Retinal pigment epithelial cell (primary cell): ENCODE measurements around the gene ARHGAP10.

ENCODE experiments used
- DNase-seq: peaks from one replicate; pipeline ENCODE4 v3.0.0-alpha.2; 2010; ENCODE audit warnings: low read depth
- H3K4me3 ChIP-seq: 2 replicates; pipeline ENCODE4 v1.5.1; 2011; ENCODE audit warnings: mild to moderate bottlenecking, low read length, control low read depth, moderate library complexity
- CTCF ChIP-seq: conservative IDR thresholded peaks from 2 replicates; pipeline ENCODE4 v1.5.1; 2011; ENCODE audit warnings: low read depth, low read length, control low read depth, inconsistent platforms

Gene ARHGAP10

GRCh38 chr4:147782087-147782781, 50.3 kb downstream of the ARHGAP10 start:
- DNase-seq = no peak
- H3K4me3 ChIP-seq = no peak overlapping the region
- TF ChIP-seq CTCF = no peak

- H3K4me3 ChIP-seq = no peak overlapping the region
Measured at GRCh38 chr4:147785129-147785528, 53.2 kb downstream of the ARHGAP10 start.

GRCh38 chr4:147786031-147786430, 54.1 kb downstream of the ARHGAP10 start:
- no peak for DNase-seq
- no peak for TF ChIP-seq CTCF
- H3K4me3 ChIP-seq = no peak overlapping the region

More at GRCh38 chr4:147785129-147785528, 53.2 kb downstream of the ARHGAP10 start:
- no peak for DNase-seq
- TF ChIP-seq CTCF = no peak

- H3K4me3 ChIP-seq = no peak overlapping the region
- no peak for DNase-seq
- TF ChIP-seq CTCF = no peak
Measured at GRCh38 chr4:147786531-147786930, 54.6 kb downstream of the ARHGAP10 start.

- peak; percentile 65 for DNase-seq
- H3K4me3 ChIP-seq = no peak overlapping the region
- no peak for TF ChIP-seq CTCF
Measured at GRCh38 chr4:147787204-147787603, 55.3 kb downstream of the ARHGAP10 start.

- no peak for TF ChIP-seq CTCF
- H3K4me3 ChIP-seq = no peak overlapping the region
- DNase-seq = no peak
Measured at GRCh38 chr4:147788791-147789190, 56.9 kb downstream of the ARHGAP10 start.

- H3K4me3 ChIP-seq = no peak overlapping the region
- no peak for TF ChIP-seq CTCF
- no peak for DNase-seq
Measured at GRCh38 chr4:147789596-147789995, 57.7 kb downstream of the ARHGAP10 start.
